Ishikawa (cell line): ENCODE data around the gene DACH1.

Experiments
- CEBPB ChIP-seq: IDR thresholded peaks from 2 replicates; pipeline ENCODE4 v1.6.1; 2012
- CREB1 ChIP-seq: IDR thresholded peaks from 2 replicates; pipeline ENCODE4 v1.6.1; 2012; ENCODE audit warnings: low read depth
- EP300 ChIP-seq: IDR thresholded peaks from 2 replicates; pipeline ENCODE4 v1.6.1; 2012; ENCODE audit warnings: borderline replicate concordance
- MAX ChIP-seq: IDR thresholded peaks from 2 replicates; pipeline ENCODE4 v1.6.1; 2012
- REST ChIP-seq: IDR thresholded peaks from 2 replicates; pipeline ENCODE4 v1.6.1; 2012; ENCODE audit warnings: low read depth, mild to moderate bottlenecking
- TAF1 ChIP-seq: IDR thresholded peaks from 2 replicates; pipeline ENCODE4 v1.6.1; 2012; ENCODE audit warnings: low read depth, mild to moderate bottlenecking
- TCF12 ChIP-seq: IDR thresholded peaks from 2 replicates; pipeline ENCODE4 v1.6.1; 2012; ENCODE audit warnings: low read depth

GRCh38 chr13:71681901-71682613 lies 184.9 kb downstream of the DACH1 start:
- TF ChIP-seq EP300 (no peak), CEBPB (no peak), REST (no peak), TCF12 (no peak), MAX (no peak), CREB1 (no peak), TAF1 (no peak)
